ENCODE results near the gene LDHB. TPM values are rescaled to one million over a fixed set of nuclear protein-coding genes. Genes with fewer than 3 reads are reported as not detected.
"Not testable (repeated sequence)": the region's sequence is repeated elsewhere in the genome, so short reads cannot be mapped to it uniquely, and the experiment has no call there.

LDHB gene
- total RNA-seq: 902 and 2,308 TPM in 2 replicates

DNA sequence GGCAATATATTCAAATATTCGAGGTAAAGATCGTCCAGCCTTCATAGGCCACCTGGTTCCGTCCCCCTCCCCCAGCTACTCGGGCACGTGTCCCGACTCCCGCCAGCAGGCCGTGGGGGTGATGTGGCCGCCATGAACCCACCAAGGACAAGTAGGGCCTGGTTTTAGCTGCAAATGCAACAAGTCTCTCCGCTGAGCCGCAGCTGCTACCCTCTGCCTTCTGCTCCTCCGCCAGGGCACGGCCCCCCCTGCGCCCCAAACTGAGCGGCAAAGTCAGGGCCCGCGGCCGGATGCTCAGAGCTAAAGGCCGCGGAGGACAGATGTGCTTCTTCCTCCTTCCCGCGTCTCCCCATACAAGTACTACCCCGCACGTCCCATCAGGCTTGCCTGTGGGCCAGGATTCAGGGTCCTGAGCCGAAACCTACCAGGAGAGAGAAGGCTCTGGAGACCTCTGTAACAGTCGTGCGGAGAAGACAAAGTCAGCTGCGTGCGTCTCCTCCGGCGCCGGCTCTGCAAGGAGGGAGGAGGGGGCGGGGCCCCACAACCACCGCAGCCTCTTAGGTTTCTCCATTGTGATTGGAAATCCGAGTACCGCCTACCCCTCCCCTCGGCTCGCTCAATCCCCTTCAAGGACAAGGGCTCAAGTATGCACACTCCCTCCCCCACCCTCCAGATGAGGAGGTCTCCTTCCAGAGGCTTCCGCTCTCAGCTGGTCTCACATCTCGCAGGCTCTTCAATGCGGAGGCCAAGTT lies at the start of gene LDHB:
Gene LDHB (minus strand): TSS at position 517 of the 752 bp plus-strand sequence. CDS start 3,171 bp downstream, outside the sequence.
- peak; percentile 95 for DNase-seq (ENCODE audit: low read depth)

DNA sequence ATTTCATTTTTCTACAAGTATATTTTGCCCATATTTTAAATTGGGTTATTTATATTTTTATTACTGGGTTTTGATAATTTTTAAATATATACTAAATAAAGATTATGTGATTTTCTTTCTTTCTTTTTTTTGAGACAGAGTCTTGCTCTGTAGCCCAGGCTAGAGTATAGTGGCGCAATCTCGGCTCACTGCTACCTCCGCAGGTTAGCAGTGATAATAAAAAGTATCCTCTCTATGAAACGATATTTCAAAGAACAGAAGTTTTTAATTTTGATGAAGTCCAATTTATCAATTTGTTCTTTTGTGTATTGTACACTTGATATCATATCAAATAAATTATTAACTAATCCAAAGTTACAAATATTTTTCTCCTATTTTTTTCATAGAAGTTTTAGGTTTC lies 47.2 kb upstream of the LDHB start:
- DNase-seq (ENCODE audit: low read depth): no peak

DNA sequence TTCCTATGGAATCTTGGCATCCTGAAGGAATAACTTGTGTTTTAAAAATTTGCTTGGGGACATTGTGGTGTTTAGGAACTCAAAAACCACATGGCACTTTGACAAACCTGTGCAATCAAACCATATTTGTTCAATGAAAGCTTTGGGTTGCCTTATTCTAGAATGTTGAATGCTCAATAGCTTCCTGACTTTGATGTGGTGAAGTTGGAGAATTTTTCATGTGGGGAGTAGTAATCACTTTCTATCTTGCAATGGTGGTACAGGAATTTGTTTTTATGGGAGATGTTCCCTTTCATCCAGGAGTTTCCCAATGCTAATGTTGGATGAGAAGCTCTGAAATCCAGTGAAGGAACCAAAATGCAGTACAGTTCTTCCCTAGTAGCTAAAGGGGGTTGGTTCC lies 42.2 kb upstream of the LDHB start:
- no peak for DNase-seq (ENCODE audit: low read depth)

DNA sequence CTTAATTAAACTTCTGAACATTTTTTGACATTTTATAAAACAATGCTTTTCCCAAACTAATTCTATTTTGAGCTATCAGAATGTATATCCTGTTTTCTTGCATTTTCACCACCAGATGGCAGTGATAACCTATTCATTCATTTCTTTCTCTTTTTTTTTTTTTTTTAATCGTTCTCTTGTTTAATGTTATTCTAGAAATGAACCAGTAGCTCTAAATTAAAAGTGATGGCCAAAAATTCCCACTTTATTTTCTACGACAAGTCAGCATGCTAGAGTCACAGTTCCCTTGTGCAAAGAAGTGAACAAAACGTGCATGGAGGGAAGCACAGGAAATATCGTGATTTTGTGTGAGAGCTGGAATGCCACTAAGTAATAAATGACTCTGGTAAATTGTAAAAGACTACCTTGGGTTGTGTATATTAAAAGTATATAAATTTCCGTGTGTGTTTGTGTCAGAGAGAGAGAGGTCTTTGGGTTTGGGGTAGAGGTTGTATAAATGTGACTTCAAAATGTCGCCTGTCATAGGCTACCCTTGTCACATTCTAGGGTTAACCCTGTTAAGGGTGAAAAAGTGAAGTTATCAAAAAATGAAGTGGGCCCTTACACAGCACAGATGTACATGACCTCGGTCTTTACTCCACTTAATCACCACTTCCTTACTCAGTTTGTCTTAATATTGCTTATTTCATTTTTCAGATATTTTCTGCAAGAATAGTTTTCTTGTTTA lies 40.4 kb upstream of the LDHB start:
- peak; percentile 43 for DNase-seq (ENCODE audit: low read depth)

DNA sequence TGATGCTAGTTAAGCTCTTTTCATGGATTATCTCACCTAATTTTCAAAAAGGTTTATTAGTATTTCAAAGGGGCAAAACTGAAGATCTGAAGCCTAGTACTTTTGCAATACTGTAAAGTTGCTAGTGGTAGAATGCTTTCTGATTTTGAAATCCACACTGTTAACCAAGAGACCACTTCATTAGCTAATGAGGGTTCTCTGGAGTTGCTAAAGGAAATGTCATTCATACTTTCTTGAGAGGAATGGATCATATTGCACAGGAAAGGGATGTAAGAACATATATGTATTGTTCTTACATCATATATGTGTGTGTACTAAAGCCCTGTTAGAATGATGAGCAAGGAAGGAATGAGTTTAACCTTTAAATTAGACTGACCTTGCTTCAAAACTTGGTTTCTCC lies 39.0 kb upstream of the LDHB start:
- DNase-seq (ENCODE audit: low read depth): no peak

DNA sequence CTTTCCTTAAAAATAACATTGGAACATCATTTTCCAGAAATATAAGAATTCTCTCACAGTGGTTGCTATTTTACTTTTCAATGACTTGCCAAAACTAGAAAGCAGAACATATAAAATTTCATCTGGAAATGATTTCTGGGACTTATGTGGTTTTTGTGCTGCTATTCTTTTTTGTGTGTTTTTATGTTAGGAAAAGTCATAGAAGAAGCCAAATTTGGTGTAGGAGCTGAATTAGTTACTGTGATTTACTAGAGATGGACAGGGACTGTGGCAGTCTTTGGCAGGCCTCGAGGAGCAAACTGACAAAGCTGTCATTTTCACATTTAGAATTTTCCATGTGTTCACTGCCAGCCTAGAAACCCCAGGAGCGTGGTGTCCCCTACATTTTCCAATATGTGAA lies 38.3 kb upstream of the LDHB start:
- no peak for DNase-seq (ENCODE audit: low read depth)

DNA sequence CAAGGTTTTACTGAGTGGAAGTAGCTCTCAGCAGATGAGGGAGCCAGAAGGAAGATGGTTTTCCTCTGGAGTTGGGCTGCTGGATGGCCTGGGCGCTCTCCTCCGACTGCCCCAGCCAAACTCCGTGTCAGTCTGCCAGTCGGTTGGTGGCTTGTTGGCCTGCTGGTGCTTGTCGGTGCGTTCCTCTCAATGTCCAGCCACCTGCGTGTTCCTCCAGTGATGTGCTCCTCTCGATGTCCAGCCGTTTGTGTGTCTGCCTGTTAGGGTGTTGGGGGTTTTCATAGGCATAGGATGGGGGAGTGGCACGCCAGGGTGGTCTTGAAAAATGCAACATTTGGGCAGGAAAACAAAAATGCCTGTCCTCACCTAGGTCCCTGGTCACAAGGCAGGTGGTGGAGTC lies 37.0 kb upstream of the LDHB start:
- DNase-seq (ENCODE audit: low read depth): no peak

DNA sequence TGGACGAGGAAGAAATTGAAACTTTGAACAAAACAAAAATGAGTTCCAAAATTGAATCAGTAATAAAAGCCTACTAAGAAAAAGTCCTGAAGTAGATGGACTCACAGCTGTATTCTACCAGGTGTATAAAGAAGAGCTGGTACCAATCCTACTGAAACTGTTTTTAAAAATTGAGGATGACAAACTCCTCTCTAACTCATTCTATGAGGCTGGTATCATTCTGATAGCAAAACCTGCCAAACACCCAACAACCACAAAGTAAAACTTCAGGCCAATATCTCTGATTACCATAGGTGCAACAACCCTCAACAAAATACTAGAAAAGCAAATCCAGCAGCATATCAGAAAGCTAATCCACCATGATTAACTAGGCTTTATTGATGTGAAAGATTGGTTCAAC lies 33.9 kb upstream of the LDHB start:
- no peak for DNase-seq (ENCODE audit: low read depth)

DNA sequence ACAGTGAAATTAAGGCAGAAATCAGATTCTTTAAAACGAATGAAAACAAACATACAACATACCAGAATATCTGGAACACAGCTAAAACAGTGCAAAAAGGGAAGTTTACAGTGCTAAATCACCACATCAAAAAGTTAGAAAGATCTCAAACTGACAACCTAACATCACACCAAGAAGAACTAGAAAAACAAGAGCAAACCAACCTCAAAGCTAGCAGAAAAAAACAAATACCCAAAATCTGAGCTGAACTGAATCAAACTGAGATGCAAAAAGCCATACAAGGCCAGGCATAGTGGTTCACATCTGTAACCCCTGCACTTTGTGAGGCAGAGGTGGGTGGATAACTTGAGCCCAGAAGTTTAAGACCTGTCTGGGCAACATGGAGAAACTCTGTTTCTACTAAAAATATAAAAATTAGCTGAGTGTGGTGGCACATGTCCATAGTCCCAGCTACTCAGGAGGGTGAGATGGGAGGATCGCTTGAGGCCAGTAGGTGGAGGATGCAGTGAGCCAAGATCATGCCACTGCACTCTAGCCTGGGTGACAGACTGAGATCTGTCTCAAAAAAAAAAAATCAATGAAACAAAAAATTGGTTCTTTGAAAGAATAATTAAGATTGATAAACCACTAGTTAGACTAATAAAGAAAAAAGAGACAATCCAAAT lies 33.2 kb upstream of the LDHB start:
- no peak for DNase-seq (ENCODE audit: low read depth)

DNA sequence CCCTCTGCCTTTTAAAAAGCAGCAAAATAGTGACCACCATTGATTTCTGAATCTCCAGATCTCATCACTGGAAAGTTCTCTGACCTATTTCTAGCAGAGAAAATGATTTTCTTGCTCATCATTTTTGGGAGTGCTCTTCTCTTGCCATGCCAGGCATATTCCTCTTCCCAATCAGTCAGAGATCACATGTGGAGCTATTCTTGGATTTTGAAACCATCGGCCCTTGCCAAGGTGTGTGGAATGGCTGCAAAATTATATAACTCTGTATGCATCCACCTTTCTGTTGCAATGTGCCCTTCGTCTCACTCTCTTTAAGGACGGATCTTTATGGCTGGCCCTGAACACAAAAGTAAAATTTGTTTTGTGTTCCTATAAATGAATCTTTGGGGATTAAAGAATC lies 25.5 kb upstream of the LDHB start:
- DNase-seq (ENCODE audit: low read depth): no peak

DNA sequence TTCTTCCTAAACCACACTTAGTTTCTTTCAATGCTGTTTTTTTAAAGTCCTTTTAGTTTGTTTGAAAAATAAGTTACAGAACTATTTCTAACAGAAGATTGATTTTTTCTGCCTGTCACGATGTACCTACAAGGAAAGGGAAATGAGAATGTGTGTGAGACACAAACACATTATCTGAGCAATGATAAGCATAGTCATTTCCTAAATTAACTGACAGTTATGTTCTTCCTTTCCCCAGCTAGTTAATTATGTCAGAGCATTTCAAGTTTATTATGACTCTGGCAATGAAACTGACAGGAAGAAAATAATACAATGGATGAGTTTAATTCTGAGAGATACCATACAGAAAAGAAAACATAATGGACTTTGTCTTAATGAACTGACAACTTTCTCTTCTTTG lies 21.3 kb upstream of the LDHB start:
- DNase-seq (ENCODE audit: low read depth): no peak

DNA sequence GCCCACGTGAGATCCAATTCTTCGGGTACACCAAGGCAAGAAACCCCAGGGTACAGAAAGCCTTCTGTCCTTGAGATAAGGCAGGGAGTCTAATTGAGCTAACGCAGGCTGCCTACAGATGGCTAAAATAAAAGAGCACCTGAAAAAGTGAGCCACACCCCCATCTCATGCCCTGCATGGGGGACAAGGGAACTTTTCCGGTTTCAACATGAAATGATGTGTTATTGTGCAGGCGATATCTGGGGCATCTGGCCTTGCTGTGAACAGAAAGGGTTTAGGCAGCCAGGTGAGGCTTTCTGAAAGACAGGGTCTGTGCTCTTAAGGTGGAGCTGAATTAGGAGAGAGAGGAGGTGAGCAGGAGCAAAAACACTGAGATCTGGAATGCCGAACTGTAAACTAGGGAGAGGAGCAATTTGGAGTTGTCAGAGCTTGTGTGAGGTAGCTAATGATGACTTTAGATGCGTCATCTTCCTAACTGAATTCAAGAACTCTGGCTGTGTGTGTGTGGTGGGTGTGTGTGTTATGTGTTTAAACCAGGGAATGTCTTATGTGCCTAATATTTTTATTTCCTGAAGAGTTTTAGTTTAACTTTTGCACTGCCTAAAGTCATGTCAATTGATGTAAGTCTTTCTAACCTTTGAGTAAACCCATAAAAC lies 20.1 kb upstream of the LDHB start:
- peak; percentile 76 for DNase-seq (ENCODE audit: low read depth)

DNA sequence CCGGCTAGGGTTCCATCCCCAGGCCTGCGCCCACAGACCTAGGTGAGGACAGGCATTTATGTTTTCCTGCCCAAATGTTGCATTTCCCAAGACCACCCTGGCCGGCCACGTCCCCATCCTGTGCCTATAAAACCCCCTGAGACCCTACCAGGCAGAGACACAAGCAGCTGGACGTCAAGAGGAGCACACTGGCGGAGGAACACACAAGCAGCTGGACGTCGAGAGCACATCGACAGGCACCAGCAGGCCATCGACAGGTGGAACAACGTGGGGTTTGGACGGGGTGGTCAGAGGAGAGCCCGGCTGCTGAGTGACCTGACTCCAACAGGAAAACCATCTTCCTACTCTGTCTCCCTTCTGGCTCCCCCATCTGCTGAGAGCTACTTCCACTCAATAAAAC lies 19.6 kb upstream of the LDHB start:
- no peak for DNase-seq (ENCODE audit: low read depth)

DNA sequence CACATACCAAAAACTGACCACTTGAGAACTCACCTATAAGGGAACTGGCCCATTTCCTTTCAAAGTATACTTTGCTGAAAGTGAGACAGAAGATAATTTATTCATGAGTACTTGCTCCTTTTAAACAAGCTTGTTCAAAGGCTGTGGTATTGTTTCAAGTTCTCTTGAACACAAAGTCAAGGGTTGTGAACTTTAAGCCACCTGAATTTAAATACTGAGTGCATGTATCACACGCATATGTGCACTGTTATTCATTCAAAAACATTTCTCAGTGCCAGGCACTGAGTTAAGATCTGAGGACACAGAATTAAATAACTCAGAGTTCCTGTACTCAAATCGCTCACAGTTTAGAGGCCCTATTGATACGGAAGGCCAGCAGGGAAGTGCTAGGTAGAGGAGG lies 19.1 kb upstream of the LDHB start:
- DNase-seq (ENCODE audit: low read depth): peak; percentile 83

DNA sequence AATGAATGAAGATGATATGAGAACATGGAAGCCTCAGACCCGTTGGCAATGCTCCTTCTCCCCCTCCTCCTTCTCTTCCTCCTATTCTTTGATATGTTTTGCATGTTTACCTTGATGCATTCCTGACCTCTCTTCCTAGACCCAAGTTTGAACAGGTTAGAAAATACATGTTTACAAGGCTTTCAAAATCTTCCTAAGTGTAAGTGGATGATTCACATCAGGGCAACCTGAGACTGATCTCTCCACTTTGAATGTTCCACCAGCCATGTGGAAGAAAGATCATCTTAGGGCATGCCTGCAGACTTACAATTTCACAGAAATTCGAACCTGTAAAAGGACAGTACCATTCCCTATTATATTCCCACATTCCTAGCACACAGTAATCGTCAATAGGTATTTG lies 18.0 kb upstream of the LDHB start:
- DNase-seq (ENCODE audit: low read depth): peak; percentile 63

DNA sequence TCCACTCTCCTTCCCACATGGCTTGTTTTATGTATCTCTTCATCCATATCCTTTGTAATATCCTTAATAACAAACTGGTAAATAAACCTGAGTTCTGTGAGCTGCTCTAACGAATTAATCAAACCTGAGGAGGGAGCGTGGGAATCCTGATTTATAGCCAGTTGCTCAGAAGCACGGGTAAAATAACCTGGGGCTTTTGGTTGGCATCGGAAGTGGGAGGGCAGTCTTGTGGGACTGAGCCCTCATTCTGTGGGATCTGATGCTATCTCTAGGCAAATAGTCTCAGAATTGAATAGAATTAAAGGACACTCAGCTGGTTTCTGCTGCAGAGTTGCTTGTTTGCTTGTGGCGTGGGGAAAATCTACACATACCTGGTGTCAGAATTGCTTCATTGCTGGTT lies 17.5 kb upstream of the LDHB start:
- peak; percentile 70 for DNase-seq (ENCODE audit: low read depth)

DNA sequence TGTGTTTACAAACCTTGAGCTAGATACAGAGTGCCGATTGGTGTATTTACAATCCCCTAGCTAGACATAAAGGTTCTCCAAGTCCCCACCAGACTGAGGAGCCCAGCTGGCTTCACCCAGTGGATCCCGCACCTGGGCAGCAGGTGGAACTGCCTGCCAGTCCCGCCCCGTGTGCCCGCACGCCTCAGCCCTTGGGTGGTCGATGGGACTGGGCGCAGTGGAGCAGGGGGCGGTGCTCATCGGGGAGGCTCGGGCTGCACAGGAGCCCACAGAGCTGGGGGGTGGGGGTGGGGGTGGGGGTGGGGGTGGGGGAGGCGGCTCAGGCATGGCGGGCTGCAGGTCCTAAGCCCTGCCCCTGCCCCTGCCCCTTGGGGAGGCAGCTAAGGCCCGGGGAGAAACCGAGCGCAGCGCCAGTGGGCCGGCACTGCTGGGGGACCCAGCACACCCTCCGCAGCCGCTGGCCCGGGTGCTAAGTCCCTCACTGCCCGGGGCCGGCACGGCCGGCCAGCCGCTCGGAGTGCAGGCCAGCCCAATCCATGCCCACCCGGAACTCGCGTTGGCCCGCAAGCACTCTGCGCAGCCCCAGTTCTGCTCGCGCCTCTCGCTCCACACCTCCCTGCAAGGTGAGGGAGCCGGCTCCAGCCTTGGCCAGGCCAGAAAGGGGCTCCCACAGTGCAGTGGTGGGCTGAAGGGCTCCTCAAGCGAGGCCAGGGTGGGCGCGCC lies 16.3 kb upstream of the LDHB start:
- not testable (repeated sequence) for DNase-seq (ENCODE audit: low read depth)

DNA sequence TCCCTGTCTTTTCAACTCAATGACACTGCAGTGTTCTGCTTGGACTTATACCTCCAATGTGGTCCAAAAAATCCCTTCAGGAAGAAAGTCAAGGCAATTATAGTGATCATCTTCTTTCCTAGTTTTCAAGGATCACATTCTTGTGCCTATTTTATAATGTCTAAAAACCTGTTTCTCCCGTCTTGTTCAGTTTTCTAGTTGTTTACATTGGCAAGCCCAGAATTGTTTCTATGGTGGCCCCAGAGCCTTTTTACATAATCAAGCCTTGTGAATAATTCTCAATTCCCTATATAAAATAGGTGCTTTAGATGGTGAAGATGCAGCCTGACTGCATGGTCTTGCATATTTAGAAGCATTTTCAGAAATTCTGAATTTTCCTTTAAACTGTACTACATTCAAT lies 14.5 kb upstream of the LDHB start:
- DNase-seq (ENCODE audit: low read depth): no peak

DNA sequence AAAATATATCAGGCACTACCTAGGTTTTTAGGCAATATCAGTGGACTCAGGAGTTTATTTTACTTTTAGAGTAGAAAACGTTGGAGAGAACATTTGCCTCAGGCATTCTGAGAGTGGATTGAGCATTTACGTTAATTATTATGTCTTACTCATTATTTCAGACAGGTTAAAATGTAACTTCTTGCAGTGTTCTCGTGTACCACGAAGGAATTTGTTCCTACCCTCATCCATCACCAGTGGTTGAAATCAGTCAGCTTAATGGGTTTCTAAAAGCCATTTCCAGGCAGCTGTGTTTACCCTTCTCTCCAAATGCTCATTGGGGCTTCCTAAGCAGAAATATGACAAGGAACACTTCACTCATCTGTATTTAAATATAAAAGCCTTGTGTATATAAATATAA lies 9.1 kb upstream of the LDHB start:
- peak; percentile 99 for DNase-seq (ENCODE audit: low read depth)

DNA sequence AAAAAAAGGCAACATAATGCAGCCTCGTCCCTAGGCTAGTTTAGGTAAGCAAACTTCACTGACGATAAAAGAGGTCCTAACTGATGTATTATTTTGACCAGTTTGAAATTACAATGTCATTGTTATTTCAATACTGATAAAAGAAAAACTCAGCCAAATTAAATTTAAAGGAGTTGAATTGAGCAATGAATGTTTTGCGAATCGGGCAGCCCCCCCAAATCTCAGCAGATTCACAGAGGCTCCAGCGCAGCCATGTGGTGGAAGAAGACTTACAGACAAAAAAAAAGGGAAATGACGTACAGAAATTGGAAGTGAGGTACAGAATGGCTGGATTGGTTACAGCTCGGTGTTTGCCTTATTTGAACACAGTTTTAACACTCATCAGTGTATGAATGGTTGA lies 8.2 kb upstream of the LDHB start:
- DNase-seq (ENCODE audit: low read depth): no peak

DNA sequence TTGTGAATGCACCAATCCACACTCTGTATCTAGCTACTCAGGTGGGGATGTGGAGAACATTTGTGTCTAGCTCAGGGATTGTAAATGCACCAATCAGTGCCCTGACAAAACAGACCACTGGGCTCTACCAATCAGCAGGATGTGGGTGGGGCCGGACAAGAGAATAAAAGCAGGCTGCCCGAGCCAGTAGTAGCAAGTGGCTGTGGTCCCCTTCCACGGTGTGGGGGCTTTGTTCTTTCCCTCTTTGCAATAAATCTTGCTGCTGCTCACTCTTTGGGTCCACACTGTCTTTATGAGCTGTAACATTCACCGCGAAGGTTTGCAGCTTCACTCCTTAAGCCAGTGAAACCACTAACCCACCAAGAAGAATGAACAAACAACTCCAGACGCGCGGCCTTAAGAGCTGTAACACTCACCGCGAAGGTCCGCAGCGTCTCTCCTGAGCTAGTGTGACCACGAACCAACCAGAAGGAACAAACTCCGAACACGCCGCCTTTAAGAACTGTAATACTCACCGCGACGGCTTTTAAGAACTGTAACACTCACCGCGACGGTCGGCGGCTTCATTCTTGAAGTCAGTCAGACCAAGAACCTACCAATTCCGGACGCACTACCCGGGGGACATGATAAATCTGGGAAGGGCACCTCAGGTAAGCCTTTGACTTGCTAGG lies 4.6 kb upstream of the LDHB start:
- no peak for DNase-seq (ENCODE audit: low read depth)

Measured in renal cortical epithelial cell (primary cell).